Omental fat pad (tissue), 4 donors: Measurements from ENCODE around the gene DPY30. TPM values are rescaled to one million over a fixed set of nuclear protein-coding genes. Genes with fewer than 3 reads are reported as not detected.

Experiments
- ATAC-seq: fragments of 150-250 bp; one replicate; pipeline ENCODE4 v1.9.1; 2016; ENCODE audit warnings: mild to moderate bottlenecking, moderate library complexity; ENCODE audit not compliant: low FRiP score
- DNase-seq: peaks from one replicate; pipeline ENCODE4 v3.0.0-alpha.2; 2019; ENCODE audit warnings: low spot score
- total RNA-seq, 4 donors: library from RNA; depleted of rRNA; stranded (reverse); fragments of >200 nt; gene quantifications; one replicate each; pipeline ENCODE4 v1.1.0, GENCODE V29; 2016
- TF ChIP-seq, protein P1 (sequence below), 3 donors: fragments of 450-650 bp; IDR thresholded peaks; one replicate each; pipeline ENCODE4 v1.5.1; 2016 to 2017; ENCODE audit warnings: antibody characterized with exemption in 3 of 3, mild to moderate bottlenecking in 3 of 3, moderate library complexity in 2 of 3

DPY30 gene
- 10 to 100 TPM; 29.2 to 55.5 (median 44.6) TPM for total RNA-seq

DNA sequence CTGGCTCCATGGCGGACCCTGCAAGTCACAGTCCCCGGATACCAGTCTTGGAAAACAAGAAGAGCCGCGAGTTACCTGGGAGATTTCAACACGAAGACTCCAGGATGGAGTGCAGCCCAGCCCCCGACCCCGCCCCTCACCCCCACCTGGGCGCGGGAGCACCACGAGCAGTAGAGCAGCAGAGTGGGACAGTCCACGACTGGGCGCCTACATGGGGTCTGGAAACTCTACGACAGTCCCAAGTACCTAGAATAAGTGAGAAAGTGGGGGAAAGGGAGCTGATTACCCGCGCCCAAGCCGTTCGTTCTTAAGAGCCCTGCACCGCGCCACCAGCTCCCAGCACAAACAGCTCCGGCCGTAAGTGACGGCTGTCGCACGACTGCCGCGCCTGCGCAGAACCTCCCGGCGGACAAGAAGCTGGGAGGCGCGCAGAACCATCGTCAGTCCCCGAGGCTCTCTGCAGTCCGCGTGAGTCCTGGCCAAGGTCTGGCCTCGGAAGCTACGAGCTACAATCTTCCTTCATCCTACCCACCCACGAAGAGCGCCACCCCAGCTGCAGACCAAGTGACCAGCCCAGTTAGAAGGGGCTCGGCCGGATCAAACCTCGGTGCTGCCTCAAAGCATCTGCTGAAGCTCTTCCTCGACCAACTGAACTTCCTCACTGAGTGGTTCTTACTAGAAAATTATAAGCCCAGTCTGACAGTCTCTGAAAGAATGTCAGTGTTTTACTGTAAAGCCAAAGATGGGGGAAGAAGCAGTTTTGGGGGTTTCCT lies at the start of gene DPY30:
Gene DPY30, minus strand, starts transcription at position 359 of the 773 bp plus-strand sequence. Its CDS starts 349 bp downstream, at position 10.
- ATAC-seq = peak; percentile 98
- DNase-seq = peak; percentile 54
- TF ChIP-seq, protein P1, sequence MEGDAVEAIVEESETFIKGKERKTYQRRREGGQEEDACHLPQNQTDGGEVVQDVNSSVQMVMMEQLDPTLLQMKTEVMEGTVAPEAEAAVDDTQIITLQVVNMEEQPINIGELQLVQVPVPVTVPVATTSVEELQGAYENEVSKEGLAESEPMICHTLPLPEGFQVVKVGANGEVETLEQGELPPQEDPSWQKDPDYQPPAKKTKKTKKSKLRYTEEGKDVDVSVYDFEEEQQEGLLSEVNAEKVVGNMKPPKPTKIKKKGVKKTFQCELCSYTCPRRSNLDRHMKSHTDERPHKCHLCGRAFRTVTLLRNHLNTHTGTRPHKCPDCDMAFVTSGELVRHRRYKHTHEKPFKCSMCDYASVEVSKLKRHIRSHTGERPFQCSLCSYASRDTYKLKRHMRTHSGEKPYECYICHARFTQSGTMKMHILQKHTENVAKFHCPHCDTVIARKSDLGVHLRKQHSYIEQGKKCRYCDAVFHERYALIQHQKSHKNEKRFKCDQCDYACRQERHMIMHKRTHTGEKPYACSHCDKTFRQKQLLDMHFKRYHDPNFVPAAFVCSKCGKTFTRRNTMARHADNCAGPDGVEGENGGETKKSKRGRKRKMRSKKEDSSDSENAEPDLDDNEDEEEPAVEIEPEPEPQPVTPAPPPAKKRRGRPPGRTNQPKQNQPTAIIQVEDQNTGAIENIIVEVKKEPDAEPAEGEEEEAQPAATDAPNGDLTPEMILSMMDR (IDR thresholded peaks at IDR 0.05) = no peak

DNA sequence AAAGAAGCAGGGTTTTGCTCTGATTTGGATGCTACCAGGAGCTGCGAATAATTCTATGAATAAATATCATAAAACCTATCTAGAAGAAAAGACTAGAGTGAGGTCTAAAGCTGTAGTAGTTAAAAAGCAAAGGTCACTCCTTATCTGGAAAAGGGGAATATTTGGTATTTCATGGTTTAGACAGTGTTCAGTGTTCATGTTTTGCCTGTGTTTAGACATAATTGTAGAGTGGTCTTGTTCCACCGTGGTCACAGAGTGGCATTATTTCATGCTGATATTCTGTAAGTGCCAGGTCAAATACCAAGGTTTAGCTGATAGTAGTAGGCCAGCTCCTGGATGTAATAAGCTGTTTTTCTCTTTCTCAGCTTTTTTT lies 34.5 kb upstream of the DPY30 start:
- DNase-seq = no peak
- TF ChIP-seq, protein P1 (IDR thresholded peaks at IDR 0.05) = no peak

DNA sequence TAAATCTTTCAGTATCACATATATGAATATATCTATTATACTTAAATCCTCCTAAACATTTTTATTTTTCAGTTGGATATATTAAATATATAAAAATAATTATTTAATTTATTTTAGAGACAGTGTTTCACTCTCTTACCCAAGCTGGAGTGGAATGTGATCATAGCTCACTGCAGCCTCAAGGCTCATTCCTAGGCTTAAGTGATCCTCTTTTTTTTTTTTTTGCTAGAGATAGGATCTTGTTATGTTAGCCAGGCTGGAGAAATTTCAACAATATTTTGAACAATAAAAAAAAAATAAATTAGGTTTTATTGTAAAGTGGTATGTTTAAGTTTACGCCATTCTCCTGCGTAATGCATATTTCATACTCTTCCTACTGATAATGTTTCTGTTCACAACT lies 27.9 kb upstream of the DPY30 start:
- no peak for ATAC-seq

More for the DNA sequence above, 34.5 kb upstream of the DPY30 start:
- no peak for ATAC-seq

DNA sequence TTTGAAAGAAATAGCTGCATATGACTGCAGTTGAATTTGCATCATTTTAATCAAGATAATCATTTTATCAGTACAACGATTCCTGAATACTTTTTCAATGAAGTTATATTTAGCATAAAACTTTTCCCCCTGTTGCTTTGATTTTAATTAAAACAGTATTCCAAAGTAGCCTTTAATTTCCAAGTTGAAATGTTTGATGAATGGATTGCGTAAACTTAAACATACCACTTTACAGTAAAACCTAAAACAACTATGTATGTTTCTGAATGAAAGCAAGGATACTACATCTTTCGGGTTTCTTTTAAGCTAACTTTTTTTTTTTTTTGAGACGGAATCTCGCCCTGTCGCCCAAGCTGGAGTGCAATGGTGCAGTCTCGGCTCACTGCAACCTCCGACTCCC lies 25.1 kb upstream of the DPY30 start:
- ATAC-seq = no peak
- DNase-seq = no peak
- TF ChIP-seq, protein P1 (IDR thresholded peaks at IDR 0.05) = no peak

More for the DNA sequence above, 27.9 kb upstream of the DPY30 start:
- no peak for DNase-seq
- TF ChIP-seq, protein P1 (IDR thresholded peaks at IDR 0.05) = no peak

DNA sequence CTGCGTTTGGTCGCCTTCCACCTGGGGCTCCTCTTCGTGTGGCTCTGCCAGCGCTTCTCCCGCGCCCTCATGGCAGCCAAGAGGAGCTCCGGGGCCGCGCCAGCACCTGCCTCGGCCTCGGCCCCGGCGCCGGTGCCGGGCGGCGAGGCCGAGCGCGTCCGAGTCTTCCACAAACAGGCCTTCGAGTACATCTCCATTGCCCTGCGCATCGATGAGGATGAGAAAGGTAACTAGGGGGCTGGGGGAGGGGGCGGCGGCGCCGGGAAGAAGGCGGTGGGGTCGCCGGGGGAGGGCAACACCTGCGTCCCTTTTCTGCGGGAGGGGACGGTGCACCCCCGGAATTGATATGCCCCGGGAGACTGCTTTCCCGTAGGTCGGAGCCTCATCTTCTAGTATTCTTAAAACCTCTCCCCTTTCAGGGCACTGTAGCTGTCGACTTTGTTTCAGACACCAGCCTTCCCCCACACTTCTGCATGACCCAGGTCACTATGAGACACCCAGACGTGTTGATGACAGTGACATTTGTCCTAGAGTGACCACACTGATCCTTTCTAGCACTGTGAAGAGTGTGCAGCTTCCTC lies 24.5 kb upstream of the DPY30 start:
- TF ChIP-seq, protein P1 (IDR thresholded peaks at IDR 0.05) = no peak
- ATAC-seq (no peak), DNase-seq (no peak)

DNA sequence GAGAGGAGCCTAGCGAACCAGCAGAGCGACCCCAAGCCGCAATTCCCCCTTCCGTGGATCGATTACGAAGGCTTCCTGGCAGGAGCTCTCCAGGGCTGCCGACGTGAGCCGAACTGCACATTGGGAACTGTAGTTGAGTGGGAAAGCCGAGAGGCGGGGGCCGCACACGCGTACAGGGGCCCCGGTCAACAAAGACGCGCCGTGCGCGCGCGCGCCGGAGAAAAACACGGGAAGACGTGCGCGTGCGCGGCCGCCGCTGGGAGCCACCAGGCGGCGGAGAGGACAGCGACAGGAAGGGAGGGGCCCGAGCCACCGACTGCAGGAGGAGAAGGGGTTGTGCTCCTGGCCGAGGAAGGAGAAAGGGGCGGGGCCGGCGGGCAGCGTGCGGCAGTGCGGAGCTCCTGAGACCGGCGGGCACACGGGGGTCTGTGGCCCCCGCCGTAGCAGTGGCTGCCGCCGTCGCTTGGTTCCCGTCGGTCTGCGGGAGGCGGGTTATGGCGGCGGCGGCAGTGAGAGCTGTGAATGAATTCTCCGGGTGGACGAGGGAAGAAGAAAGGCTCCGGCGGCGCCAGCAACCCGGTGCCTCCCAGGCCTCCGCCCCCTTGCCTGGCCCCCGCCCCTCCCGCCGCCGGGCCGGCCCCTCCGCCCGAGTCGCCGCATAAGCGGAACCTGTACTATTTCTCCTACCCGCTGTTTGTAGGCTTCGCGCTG lies 23.9 kb upstream of the DPY30 start, which contains the start of gene SPAST:
Gene SPAST, plus strand, starts transcription at position 247 of the 711 bp plus-strand sequence. Its CDS starts 276 bp downstream, at position 523.
- TF ChIP-seq, protein P1 (IDR thresholded peaks at IDR 0.05) = no peak
- DNase-seq = peak; percentile 81
- ATAC-seq = peak; percentile 96
